ENCODE data around the gene SPAG16.

Gene SPAG16

DNA sequence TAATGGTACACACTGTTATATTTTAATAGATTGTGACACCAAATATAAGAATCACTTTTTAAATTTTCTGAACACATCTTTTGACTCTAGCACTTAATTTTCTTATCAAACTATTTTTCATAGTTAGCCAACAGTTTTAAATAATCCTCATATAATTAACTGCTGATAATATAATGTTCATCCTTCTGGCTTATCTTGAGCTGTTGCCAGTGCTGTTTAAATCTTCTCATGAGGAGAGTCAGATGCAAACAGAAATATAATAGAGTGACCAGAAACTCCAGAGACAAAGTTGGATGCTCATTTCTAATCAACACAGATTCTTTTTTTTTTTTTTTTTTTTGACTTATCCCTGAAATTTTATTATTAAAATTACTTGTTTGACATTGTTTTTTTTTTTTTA, 282.6 kb downstream of the SPAG16 start:
- ATAC-seq: no peak
- TF ChIP-seq, protein P1, sequence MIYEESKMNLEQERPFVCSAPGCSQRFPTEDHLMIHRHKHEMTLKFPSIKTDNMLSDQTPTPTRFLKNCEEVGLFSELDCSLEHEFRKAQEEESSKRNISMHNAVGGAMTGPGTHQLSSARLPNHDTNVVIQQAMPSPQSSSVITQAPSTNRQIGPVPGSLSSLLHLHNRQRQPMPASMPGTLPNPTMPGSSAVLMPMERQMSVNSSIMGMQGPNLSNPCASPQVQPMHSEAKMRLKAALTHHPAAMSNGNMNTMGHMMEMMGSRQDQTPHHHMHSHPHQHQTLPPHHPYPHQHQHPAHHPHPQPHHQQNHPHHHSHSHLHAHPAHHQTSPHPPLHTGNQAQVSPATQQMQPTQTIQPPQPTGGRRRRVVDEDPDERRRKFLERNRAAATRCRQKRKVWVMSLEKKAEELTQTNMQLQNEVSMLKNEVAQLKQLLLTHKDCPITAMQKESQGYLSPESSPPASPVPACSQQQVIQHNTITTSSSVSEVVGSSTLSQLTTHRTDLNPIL (CRISPR knock-in tag; IDR thresholded peaks at IDR 0.05; ENCODE audit: low read depth): no peak
- TF ChIP-seq CSDC2 (CRISPR knock-in tag; IDR thresholded peaks at IDR 0.05): no peak
- no peak for TF ChIP-seq RARB (CRISPR knock-in tag; IDR thresholded peaks at IDR 0.05)

DNA sequence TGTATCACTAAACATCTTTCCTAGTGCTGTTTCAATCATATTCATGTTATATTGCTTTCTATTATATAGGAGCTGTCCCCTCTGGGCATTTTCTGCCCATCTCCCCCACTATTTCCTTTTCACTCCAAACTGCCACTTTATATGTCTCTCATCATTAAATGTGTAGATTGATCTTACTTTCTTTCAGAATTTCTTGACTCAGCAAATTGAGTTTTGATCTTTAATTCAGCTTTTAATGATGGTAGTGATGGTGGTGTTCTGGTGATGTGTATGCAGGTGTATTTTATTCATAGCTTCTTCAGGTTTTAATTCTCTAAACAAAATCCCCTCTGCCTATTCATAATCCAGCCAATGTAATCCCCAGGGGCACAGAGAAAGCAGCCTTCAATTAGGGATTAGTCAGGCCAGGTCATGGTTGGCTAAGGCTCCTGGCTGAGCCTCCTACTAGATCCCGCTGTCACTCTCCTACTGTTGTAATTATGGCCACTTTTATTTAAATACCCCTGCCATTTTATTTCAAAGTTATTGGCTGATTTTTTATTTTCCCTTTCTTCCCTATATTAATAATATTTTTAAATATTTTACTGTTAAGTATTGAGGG, 325.4 kb downstream of the SPAG16 start:
- TF ChIP-seq TOX (CRISPR knock-in tag; IDR thresholded peaks at IDR 0.05; ENCODE audit: borderline replicate concordance) (no peak), ZC3H10 (CRISPR knock-in tag; IDR thresholded peaks at IDR 0.05) (no peak), ISL1 (CRISPR knock-in tag; IDR thresholded peaks at IDR 0.05) (no peak), ZNF70 (CRISPR knock-in tag; IDR thresholded peaks at IDR 0.05) (no peak), CSDC2 (CRISPR knock-in tag; IDR thresholded peaks at IDR 0.05) (no peak), OSR1 (CRISPR knock-in tag; IDR thresholded peaks at IDR 0.05) (no peak), PPARA (CRISPR knock-in tag; IDR thresholded peaks at IDR 0.05; ENCODE audit: borderline replicate concordance) (no peak)
- TF ChIP-seq, protein P2, sequence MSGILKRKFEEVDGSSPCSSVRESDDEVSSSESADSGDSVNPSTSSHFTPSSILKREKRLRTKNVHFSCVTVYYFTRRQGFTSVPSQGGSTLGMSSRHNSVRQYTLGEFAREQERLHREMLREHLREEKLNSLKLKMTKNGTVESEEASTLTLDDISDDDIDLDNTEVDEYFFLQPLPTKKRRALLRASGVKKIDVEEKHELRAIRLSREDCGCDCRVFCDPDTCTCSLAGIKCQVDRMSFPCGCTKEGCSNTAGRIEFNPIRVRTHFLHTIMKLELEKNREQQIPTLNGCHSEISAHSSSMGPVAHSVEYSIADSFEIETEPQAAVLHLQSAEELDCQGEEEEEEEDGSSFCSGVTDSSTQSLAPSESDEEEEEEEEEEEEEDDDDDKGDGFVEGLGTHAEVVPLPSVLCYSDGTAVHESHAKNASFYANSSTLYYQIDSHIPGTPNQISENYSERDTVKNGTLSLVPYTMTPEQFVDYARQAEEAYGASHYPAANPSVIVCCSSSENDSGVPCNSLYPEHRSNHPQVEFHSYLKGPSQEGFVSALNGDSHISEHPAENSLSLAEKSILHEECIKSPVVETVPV (CRISPR knock-in tag; IDR thresholded peaks at IDR 0.05): no peak
- ATAC-seq: no peak

DNA sequence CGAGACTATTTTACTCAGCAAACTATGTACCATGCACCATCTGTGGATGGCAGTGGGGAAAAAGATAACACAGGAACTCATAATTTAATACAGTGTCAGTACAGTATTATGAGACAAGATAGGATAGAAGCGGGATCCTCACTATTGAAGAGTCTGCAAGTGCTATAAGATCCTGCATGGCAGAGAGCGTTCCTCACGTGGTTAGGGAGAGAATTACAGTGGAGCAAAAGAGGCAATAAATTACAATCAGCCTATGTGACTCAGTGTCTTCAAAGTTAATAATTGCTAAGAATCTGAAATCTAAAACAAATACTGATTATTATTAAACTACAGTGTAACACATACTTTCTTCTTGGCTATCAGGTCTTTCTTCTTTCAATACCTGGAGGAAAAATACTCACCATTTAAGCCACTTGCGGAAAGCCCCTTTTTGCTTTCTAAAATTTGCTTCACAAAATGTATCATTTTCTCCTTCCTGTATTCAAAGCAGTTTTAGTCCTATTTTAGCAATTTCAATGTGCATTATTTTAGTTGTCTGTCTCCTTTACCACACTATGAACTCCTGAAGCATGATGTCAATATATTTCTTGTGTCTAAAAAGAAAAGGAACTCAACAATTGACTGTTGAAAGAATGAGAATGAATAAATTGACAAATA, 342.9 kb downstream of the SPAG16 start:
- TF ChIP-seq ZNF70 (CRISPR knock-in tag; IDR thresholded peaks at IDR 0.05) (no peak), TCF4 (CRISPR knock-in tag; IDR thresholded peaks at IDR 0.05; ENCODE audit: borderline replicate concordance) (no peak), ZC3H10 (CRISPR knock-in tag; IDR thresholded peaks at IDR 0.05) (no peak), ISL1 (CRISPR knock-in tag; IDR thresholded peaks at IDR 0.05) (no peak), ZNF8 (CRISPR knock-in tag; IDR thresholded peaks at IDR 0.05) (no peak), ZFP3 (CRISPR knock-in tag; IDR thresholded peaks at IDR 0.05) (no peak), ZFP30 (CRISPR knock-in tag; IDR thresholded peaks at IDR 0.05) (no peak), TOX (CRISPR knock-in tag; IDR thresholded peaks at IDR 0.05; ENCODE audit: borderline replicate concordance) (no peak), OSR1 (CRISPR knock-in tag; IDR thresholded peaks at IDR 0.05) (no peak), ZNF565 (CRISPR knock-in tag; conservative IDR thresholded peaks at IDR 0.05; ENCODE audit: low read depth) (no peak), SNAI2 (CRISPR knock-in tag; IDR thresholded peaks at IDR 0.05) (no peak), CSDC2 (CRISPR knock-in tag; IDR thresholded peaks at IDR 0.05) (no peak), BACH2 (CRISPR knock-in tag; IDR thresholded peaks at IDR 0.05; ENCODE audit: borderline replicate concordance) (no peak), PPARA (CRISPR knock-in tag; IDR thresholded peaks at IDR 0.05; ENCODE audit: borderline replicate concordance) (no peak)
- TF ChIP-seq, protein P3, sequence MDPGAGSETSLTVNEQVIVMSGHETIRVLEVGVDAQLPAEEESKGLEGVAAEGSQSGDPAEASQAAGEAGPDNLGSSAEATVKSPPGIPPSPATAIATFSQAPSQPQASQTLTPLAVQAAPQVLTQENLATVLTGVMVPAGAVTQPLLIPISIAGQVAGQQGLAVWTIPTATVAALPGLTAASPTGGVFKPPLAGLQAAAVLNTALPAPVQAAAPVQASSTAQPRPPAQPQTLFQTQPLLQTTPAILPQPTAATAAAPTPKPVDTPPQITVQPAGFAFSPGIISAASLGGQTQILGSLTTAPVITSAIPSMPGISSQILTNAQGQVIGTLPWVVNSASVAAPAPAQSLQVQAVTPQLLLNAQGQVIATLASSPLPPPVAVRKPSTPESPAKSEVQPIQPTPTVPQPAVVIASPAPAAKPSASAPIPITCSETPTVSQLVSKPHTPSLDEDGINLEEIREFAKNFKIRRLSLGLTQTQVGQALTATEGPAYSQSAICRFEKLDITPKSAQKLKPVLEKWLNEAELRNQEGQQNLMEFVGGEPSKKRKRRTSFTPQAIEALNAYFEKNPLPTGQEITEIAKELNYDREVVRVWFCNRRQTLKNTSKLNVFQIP (CRISPR knock-in tag; IDR thresholded peaks at IDR 0.05; ENCODE audit: borderline replicate concordance, low read depth): no peak
- TF ChIP-seq, protein P2 (CRISPR knock-in tag; IDR thresholded peaks at IDR 0.05): no peak
- TF ChIP-seq, protein P1 (CRISPR knock-in tag; IDR thresholded peaks at IDR 0.05; ENCODE audit: low read depth): no peak
- TF ChIP-seq, protein P4, sequence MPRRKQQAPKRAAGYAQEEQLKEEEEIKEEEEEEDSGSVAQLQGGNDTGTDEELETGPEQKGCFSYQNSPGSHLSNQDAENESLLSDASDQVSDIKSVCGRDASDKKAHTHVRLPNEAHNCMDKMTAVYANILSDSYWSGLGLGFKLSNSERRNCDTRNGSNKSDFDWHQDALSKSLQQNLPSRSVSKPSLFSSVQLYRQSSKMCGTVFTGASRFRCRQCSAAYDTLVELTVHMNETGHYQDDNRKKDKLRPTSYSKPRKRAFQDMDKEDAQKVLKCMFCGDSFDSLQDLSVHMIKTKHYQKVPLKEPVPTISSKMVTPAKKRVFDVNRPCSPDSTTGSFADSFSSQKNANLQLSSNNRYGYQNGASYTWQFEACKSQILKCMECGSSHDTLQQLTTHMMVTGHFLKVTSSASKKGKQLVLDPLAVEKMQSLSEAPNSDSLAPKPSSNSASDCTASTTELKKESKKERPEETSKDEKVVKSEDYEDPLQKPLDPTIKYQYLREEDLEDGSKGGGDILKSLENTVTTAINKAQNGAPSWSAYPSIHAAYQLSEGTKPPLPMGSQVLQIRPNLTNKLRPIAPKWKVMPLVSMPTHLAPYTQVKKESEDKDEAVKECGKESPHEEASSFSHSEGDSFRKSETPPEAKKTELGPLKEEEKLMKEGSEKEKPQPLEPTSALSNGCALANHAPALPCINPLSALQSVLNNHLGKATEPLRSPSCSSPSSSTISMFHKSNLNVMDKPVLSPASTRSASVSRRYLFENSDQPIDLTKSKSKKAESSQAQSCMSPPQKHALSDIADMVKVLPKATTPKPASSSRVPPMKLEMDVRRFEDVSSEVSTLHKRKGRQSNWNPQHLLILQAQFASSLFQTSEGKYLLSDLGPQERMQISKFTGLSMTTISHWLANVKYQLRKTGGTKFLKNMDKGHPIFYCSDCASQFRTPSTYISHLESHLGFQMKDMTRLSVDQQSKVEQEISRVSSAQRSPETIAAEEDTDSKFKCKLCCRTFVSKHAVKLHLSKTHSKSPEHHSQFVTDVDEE (CRISPR knock-in tag; IDR thresholded peaks at IDR 0.05): no peak
- TF ChIP-seq, protein P5, sequence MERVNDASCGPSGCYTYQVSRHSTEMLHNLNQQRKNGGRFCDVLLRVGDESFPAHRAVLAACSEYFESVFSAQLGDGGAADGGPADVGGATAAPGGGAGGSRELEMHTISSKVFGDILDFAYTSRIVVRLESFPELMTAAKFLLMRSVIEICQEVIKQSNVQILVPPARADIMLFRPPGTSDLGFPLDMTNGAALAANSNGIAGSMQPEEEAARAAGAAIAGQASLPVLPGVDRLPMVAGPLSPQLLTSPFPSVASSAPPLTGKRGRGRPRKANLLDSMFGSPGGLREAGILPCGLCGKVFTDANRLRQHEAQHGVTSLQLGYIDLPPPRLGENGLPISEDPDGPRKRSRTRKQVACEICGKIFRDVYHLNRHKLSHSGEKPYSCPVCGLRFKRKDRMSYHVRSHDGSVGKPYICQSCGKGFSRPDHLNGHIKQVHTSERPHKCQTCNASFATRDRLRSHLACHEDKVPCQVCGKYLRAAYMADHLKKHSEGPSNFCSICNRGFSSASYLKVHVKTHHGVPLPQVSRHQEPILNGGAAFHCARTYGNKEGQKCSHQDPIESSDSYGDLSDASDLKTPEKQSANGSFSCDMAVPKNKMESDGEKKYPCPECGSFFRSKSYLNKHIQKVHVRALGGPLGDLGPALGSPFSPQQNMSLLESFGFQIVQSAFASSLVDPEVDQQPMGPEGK (CRISPR knock-in tag; IDR thresholded peaks at IDR 0.05; ENCODE audit: borderline replicate concordance): no peak
- ATAC-seq: no peak
